Stimulated activated CD4-positive, alpha-beta T cell treated with anti-CD3 and anti-CD28 coated beads, TNF-alpha, amount 100 ng/mL, for 1 hour (primary cell): Measurements from ENCODE around the gene NTRK2.
"Not testable (repeated sequence)": the region's sequence is repeated elsewhere in the genome, so short reads cannot be mapped to it uniquely, and the experiment has no call there.

Experiments used
- DNase-seq, 3 donors: peaks; one replicate each; pipeline ENCODE4 v3.0.0-alpha.2; 2020; ENCODE audit warnings: low read depth in 3 of 3, low spot score in 1 of 3

NTRK2 gene

GRCh38 chr9:84880835-84881234 lies 211.3 kb downstream of the NTRK2 start:
- no peak for DNase-seq

GRCh38 chr9:84886866-84887265 lies 217.3 kb downstream of the NTRK2 start:
- DNase-seq = no peak

- DNase-seq = no peak
These were observed 222.4 kb downstream of the NTRK2 start for GRCh38 chr9:84891924-84892323.

GRCh38 chr9:84893419-84894128 lies 224.0 kb downstream of the NTRK2 start:
- no peak for DNase-seq

- DNase-seq = no peak
These were observed 225.3 kb downstream of the NTRK2 start for GRCh38 chr9:84894859-84895258.

- DNase-seq = no peak
These were observed 228.0 kb downstream of the NTRK2 start for GRCh38 chr9:84897362-84898094.

GRCh38 chr9:84898188-84898587 lies 228.7 kb downstream of the NTRK2 start:
- DNase-seq = no peak

- not testable (repeated sequence) for DNase-seq
These were observed 229.1 kb downstream of the NTRK2 start for GRCh38 chr9:84898618-84899017.

- DNase-seq = no peak
These were observed 229.8 kb downstream of the NTRK2 start for GRCh38 chr9:84899326-84899725.

- DNase-seq = no peak
These were observed 230.9 kb downstream of the NTRK2 start for GRCh38 chr9:84900421-84900820.

- no peak for DNase-seq
These were observed 234.4 kb downstream of the NTRK2 start for GRCh38 chr9:84903963-84904362.

GRCh38 chr9:84916769-84917168 lies 247.2 kb downstream of the NTRK2 start:
- DNase-seq = no peak

- DNase-seq = no peak
These were observed 248.0 kb downstream of the NTRK2 start for GRCh38 chr9:84917366-84918070.

GRCh38 chr9:84919440-84919839 lies 249.9 kb downstream of the NTRK2 start:
- DNase-seq = no peak

- no peak for DNase-seq
These were observed 251.6 kb downstream of the NTRK2 start for GRCh38 chr9:84921175-84921574.

- DNase-seq = no peak
These were observed 252.5 kb downstream of the NTRK2 start for GRCh38 chr9:84922051-84922450.

GRCh38 chr9:84924266-84924665 lies 254.7 kb downstream of the NTRK2 start:
- DNase-seq = no peak

- DNase-seq = no peak
These were observed 255.8 kb downstream of the NTRK2 start for GRCh38 chr9:84925225-84925872.

- no peak for DNase-seq
These were observed 257.3 kb downstream of the NTRK2 start for GRCh38 chr9:84926793-84927192.

GRCh38 chr9:84928419-84928818 lies 258.9 kb downstream of the NTRK2 start:
- DNase-seq = no peak

- DNase-seq = no peak
These were observed 259.5 kb downstream of the NTRK2 start for GRCh38 chr9:84929068-84929467.
